Endodermal cell (in vitro differentiated cells): Measurements from ENCODE around the gene CRIP2. TPM values are rescaled to one million over a fixed set of nuclear protein-coding genes. Genes with fewer than 3 reads are reported as not detected.

Source experiments
- DNase-seq: peaks from one replicate; pipeline ENCODE4 v3.0.0-alpha.2; 2017
- H3K27ac ChIP-seq: 2 replicates; pipeline ENCODE4 v1.5.1; 2013; ENCODE audit warnings: mild to moderate bottlenecking, low read depth, low read length, moderate library complexity
- H3K27me3 ChIP-seq: 2 replicates; pipeline ENCODE4 v1.6.1; 2013; ENCODE audit warnings: mild to moderate bottlenecking, low read length, moderate library complexity; ENCODE audit not compliant: insufficient read depth, control insufficient read depth, poor library complexity, severe bottlenecking
- H3K36me3 ChIP-seq: 2 replicates; pipeline ENCODE4 v1.7.0; 2013; ENCODE audit warnings: mild to moderate bottlenecking, low read length, moderate library complexity; ENCODE audit not compliant: control insufficient read depth, insufficient read depth
- H3K4me1 ChIP-seq: one replicate; pipeline ENCODE4 v1.7.0; 2013; ENCODE audit warnings: low read length; ENCODE audit not compliant: control insufficient read depth, insufficient read depth
- H3K4me3 ChIP-seq: 2 replicates; pipeline ENCODE4 v1.5.1; 2013; ENCODE audit warnings: mild to moderate bottlenecking, low read length, moderate library complexity
- H3K9ac ChIP-seq: 2 replicates; pipeline ENCODE4 v1.6.1; 2013; ENCODE audit warnings: mild to moderate bottlenecking, low read length, moderate library complexity; ENCODE audit not compliant: poor library complexity, severe bottlenecking; ENCODE audit errors: extremely low read depth
- H3K9me3 ChIP-seq: 2 replicates; pipeline ENCODE4 v1.6.1; 2013; ENCODE audit warnings: mild to moderate bottlenecking, low read length, moderate library complexity; ENCODE audit not compliant: control insufficient read depth
- H3K27ac Mint-ChIP-seq: 2 replicates; pipeline ENCODE4 v1.8.0; 2020; ENCODE audit warnings: mixed read lengths
- H3K27me3 Mint-ChIP-seq: 2 replicates; pipeline ENCODE4 v1.8.0; 2021; ENCODE audit warnings: mild to moderate bottlenecking, mixed read lengths; ENCODE audit not compliant: insufficient read depth
- H3K36me3 Mint-ChIP-seq: 2 replicates; pipeline ENCODE4 v1.8.0; 2020; ENCODE audit warnings: low read depth, mixed read lengths
- H3K4me1 Mint-ChIP-seq: 2 replicates; pipeline ENCODE4 v1.8.0; 2020; ENCODE audit warnings: mixed read lengths
- H3K4me3 Mint-ChIP-seq: 2 replicates; pipeline ENCODE4 v1.8.0; 2020; ENCODE audit warnings: mild to moderate bottlenecking, moderate library complexity, mixed read lengths
- H3K9me3 Mint-ChIP-seq: 2 replicates; pipeline ENCODE4 v1.8.0; 2020; ENCODE audit warnings: mild to moderate bottlenecking, mixed read lengths
- WGBS, 2 experiments: methylation state at CpG; one replicate each; pipeline versions ENCODE4 v1.1.5 to v1.1.7; 2013; ENCODE audit warnings: missing lambda C conversion rate in 2 of 2, mixed read lengths in 1 of 2; ENCODE audit not compliant: insufficient coverage in 1 of 2, insufficient read length in 1 of 2; 5-methylcytosine and 5-hydroxymethylcytosine counted together
- total RNA-seq, 2 donors: library from RNA; stranded (reverse); fragmentation: NEBNext Ultra II Directional in 1 of 2; extraction: Animal tissue kit (Norgen Biotek cat#: 25700) in 1 of 2; gene quantifications; 2 replicates in 1 of 2; 3 replicates in 1 of 2; pipeline ENCODE4 v1.2.1, GENCODE V29; 2021
- TF ChIP-seq, protein P1 (sequence below): fragments of 200-600 bp; sonication (generic); conservative IDR thresholded peaks from 2 replicates; pipeline ENCODE4 v1.5.0; 2021; ENCODE audit warnings: antibody characterized with exemption, mild to moderate bottlenecking

The CRIP2 gene
- total RNA-seq, 2 donors from 2014 or later = 3.9 to 5.3 TPM

DNA sequence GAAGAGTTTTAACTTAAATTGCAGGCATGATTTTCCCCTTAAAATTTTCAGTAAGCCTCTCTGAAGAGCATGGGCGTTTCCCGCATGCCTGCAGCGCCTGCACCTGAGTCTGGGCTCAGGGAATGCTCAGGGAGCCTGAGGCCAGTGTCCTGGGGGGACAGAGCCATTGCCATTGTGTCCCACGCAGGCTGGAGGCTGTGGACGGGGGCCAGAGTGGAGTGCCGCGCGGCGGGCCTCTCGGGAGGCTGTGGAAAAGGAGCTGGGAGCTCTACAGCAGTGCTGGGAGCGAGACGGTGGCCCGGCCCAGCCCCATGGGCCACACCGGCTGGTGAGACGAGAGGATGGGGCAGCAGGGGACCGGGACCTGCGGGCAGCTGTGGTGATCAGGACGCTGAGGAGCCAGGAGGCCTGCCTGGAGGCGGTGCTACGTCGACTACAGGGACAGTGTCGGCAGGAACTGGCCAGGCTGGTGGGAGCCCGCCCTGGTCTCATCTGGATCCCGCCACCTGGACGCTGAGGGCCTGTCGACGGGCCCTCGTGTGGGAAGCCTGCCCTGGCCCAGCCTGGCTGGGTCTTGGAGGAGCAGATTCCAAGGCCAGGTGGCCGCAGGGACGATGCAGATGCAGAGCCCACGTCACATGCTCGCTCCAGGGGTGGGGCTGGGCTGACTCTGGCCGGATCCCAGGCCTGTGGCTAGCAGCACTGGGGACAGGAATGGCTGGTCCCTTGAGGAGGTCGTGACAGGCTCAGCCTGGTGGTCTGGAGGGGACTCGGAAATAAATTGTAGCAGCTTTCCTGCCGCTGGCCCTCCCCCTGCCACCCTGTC is 24.0 kb downstream of the CRIP2 start:
- TF ChIP-seq, protein P1, sequence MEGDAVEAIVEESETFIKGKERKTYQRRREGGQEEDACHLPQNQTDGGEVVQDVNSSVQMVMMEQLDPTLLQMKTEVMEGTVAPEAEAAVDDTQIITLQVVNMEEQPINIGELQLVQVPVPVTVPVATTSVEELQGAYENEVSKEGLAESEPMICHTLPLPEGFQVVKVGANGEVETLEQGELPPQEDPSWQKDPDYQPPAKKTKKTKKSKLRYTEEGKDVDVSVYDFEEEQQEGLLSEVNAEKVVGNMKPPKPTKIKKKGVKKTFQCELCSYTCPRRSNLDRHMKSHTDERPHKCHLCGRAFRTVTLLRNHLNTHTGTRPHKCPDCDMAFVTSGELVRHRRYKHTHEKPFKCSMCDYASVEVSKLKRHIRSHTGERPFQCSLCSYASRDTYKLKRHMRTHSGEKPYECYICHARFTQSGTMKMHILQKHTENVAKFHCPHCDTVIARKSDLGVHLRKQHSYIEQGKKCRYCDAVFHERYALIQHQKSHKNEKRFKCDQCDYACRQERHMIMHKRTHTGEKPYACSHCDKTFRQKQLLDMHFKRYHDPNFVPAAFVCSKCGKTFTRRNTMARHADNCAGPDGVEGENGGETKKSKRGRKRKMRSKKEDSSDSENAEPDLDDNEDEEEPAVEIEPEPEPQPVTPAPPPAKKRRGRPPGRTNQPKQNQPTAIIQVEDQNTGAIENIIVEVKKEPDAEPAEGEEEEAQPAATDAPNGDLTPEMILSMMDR = no peak
- Mint-ChIP-seq H3K4me1 (peaks cover 3% of the 10 kb centered on the region), H3K9me3 (no peaks in the 10 kb centered on the region), H3K4me3 (no peak overlapping the region), H3K27me3 (no peaks in the 10 kb centered on the region), H3K36me3 (no peaks in the 10 kb centered on the region), H3K27ac (peak overlapping the region; percentile 30)
- Histone ChIP-seq H3K27ac (peak overlapping the region; percentile 82), H3K4me1 (peaks cover 2% of the 10 kb centered on the region), H3K36me3 (no peaks in the 10 kb centered on the region), H3K27me3 (no peaks in the 10 kb centered on the region), H3K9me3 (no peaks in the 10 kb centered on the region), H3K4me3 (no peak overlapping the region), H3K9ac (no peak overlapping the region)
- no peak for DNase-seq
- 89 to 90% methylated on average over 32 to 36 of the region's 36 CpGs for WGBS, 2 experiments

DNA sequence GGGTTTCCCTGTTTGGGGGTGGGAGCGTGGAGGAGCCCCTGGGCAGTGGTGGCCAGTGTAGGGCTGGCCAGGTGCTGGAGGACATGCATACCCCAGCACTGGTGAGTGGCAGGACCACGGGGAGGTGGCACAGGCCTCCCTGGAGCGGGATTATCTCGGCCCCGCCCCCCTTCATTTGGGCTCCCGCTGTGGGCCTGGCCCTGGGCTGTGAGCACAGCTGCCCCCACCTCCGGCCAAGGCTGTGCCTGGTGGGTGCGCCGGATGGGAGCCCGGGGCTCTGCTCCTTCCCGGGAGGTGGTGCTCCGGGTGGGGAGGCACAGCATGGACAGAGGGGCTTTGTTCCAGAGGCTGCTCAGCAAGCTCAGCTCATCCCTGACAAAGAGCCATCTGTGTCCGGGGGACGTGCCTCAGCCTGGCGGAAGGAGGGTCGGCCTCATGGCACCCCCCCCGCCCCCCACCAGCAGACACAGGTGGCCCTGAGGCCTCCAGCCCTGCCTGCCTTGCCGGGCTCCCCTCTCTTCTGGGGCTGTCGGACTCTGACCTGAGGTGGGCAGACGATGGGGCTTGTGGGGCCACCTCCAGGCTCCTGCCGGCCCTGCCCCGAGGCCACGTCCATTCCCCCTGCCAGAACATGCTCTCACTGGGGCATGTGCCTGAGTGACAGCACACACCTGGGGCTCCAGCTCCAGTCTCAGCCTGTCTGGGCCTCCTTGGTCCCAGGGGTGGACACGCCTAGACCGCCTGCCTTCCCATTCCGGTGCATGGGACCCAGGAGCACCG is 24.8 kb downstream of the CRIP2 start:
- WGBS, 2 experiments = 84 to 100% methylated on average over 2 to 27 of the region's 27 CpGs
- Histone ChIP-seq H3K9ac (no peak overlapping the region), H3K4me3 (no peak overlapping the region), H3K27me3 (no peaks in the 10 kb centered on the region), H3K36me3 (no peaks in the 10 kb centered on the region), H3K9me3 (no peaks in the 10 kb centered on the region), H3K27ac (peak overlapping the region; percentile 82), H3K4me1 (peaks cover 2% of the 10 kb centered on the region)
- Mint-ChIP-seq H3K27me3 (no peaks in the 10 kb centered on the region), H3K36me3 (no peaks in the 10 kb centered on the region), H3K27ac (no peak overlapping the region), H3K4me3 (no peak overlapping the region), H3K9me3 (no peaks in the 10 kb centered on the region), H3K4me1 (peaks cover 3% of the 10 kb centered on the region)
- peak; percentile 79 for DNase-seq
- TF ChIP-seq, protein P1 = no peak

DNA sequence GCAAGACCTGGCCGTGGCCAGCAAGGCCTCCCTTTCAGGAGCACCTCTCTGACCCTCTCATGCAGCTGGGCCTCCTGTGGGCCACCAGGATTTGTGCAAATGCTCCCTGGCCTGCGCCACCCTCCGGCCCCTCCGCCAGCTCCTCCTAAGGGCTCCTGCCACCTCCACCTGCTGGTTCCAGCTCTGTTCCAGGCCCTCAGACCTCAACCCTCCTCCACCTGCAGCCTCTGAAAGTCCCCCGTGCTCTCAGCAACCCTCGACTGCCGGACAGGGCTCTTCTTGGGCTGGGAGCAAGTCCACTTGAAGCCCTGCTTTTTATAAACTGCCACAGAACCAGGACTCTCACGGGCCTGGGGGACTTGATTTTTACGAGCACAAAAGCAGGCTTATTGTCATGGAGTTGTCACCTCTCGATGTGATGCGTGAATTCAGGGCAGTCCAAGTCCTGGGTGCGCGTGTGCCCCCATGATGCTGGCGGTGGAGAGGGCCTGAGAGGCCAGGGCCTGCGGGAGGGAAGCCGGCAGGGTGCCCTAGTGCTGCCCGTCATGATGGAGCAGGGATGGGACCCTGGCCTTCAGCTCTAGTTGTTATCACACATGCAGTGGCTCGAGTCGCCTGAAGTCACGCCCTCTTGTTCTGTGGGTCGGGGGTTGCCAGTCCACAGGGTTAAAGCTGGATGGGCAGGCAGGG is 25.6 kb downstream of the CRIP2 start:
- no peak overlapping the region for H3K9ac ChIP-seq
- Mint-ChIP-seq H3K27ac (no peak overlapping the region), H3K4me3 (no peak overlapping the region), H3K9me3 (no peaks in the 10 kb centered on the region), H3K36me3 (no peaks in the 10 kb centered on the region), H3K4me1 (peaks cover 3% of the 10 kb centered on the region), H3K27me3 (no peaks in the 10 kb centered on the region)
- no peak overlapping the region for H3K4me3 ChIP-seq
- 91 to 94% methylated on average over 16 to 21 of the region's 21 CpGs for WGBS, 2 experiments
- H3K4me1 ChIP-seq = peaks cover 2% of the 10 kb centered on the region
- no peak for DNase-seq
- no peaks in the 10 kb centered on the region for H3K9me3 ChIP-seq
- H3K36me3 ChIP-seq = no peaks in the 10 kb centered on the region
- no peaks in the 10 kb centered on the region for H3K27me3 ChIP-seq
- H3K27ac ChIP-seq = peak overlapping the region; percentile 82
- TF ChIP-seq, protein P1 = no peak
